T-helper 2 cell (primary cell): ENCODE measurements around the gene OBSCN.

Experiments used
- DNase-seq, 5 experiments: peaks; one replicate each; pipeline versions ENCODE4 v3.0.0 to v3.0.0-alpha.2; 2012 to 2022

OBSCN gene

GRCh38 chr1:228277491-228278431 is 69.9 kb downstream of the OBSCN start:
- DNase-seq, result peak in 1 of 5 experiments; percentile 4

DNA sequence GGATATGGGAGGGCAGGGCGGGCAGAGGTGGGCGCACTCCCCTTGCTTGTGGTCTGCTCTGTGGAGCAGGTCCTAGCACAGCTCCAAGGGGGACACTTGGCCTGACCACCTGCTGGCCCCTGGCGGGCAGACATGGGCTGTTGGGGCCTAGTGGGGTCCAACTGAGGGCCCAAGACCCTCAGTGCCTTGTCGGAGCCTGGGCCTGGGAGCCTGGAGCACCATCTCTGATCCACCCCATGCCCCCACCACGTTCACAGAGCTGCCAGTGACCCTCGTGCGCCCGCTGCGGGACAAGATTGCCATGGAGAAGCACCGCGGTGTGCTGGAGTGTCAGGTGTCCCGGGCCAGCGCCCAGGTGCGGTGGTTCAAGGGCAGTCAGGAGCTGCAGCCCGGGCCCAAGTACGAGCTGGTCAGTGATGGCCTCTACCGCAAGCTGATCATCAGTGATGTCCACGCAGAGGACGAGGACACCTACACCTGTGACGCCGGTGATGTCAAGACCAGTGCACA is 70.6 kb downstream of the OBSCN start:
- peak in 1 of 5 experiments; percentile 10 for DNase-seq

DNA sequence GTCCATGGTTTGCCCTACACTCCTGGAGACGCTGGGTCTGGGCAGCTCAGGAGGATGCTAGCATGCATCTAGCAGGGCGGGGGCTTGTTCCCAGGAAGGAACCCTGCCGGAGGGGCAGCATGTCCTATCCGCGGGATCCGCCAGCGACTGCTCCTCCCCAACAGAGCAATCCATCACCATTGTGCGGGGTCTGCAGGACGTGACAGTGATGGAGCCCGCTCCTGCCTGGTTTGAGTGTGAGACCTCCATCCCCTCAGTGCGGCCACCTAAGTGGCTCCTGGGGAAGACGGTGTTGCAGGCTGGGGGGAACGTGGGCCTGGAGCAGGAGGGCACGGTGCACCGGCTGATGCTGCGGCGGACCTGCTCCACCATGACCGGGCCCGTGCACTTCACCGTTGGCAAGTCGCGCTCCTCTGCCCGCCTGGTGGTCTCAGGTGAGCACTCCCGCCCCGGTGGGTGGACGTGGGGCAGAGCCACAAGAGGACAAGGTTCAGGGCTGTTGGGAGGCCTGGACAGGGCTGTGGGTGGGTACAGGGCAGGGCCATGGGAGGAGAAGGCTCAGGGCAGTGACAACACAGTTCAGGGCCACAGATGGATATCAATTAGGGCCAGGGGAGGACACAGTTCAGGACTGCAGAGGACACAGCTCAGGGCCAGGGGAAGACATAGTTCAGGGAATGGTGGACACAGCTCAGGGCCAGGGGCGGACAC is 71.3 kb downstream of the OBSCN start:
- DNase-seq, result peak in 1 of 5 experiments; percentile 5

- no peak for DNase-seq
These were observed 71.9 kb downstream of the OBSCN start for GRCh38 chr1:228279722-228280105.

GRCh38 chr1:228280106-228280901 is 72.5 kb downstream of the OBSCN start:
- DNase-seq, result peak in 1 of 5 experiments; percentile 5

- peak in 1 of 5 experiments; percentile 6 for DNase-seq
These were observed 73.2 kb downstream of the OBSCN start for GRCh38 chr1:228280961-228281591.

- DNase-seq, result peak in 1 of 5 experiments; percentile 7
These were observed 73.9 kb downstream of the OBSCN start for GRCh38 chr1:228281631-228282328.

DNA sequence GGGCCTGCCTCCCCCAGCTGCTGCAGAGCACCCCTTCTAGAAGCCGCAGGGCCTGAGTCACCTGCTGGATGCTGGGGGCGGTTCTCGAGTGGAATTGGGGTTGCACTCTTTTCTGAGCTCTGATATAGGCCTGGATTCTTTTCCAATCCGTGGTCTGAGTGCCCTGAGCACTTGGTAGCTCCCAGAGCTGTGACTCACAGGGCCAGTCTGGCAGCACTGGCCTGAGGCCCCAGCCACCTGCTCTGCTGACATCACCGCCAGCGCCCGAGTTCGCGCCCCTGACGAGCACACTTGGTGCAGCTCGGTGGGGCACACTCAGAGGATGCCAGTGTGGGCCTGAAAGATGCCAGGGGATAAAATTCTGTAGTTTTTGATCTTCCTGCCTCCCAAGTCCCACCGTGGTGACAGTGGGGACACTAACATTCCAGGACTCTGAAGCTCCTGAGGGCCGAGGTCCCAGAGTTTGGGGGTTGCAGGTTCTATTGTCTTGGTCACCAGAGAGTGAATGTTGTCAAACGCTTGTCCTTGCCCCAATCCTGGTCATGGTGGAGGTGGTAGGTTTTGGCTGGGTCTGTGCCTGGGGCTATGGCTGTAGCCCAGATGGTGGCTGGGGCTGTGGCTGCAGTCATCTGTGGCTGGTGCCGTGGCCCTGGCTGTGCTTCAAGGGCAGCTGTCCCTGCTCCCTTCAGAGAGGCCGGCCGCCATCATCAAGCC is 74.6 kb downstream of the OBSCN start:
- peak in 1 of 5 experiments; percentile 7 for DNase-seq

DNA sequence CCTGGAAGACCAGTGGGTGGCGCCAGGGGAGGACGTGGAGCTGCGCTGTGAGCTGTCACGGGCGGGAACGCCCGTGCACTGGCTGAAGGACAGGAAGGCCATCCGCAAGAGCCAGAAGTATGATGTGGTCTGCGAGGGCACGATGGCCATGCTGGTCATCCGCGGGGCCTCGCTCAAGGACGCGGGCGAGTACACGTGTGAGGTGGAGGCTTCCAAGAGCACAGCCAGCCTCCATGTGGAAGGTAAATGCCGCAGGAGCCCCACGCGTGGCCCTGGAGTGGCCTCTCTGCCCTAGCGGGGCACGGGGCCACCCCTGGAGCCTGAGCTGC is 75.2 kb downstream of the OBSCN start:
- no peak for DNase-seq

GRCh38 chr1:228283476-228284147 is 75.8 kb downstream of the OBSCN start:
- DNase-seq, result peak in 1 of 5 experiments; percentile 4

DNA sequence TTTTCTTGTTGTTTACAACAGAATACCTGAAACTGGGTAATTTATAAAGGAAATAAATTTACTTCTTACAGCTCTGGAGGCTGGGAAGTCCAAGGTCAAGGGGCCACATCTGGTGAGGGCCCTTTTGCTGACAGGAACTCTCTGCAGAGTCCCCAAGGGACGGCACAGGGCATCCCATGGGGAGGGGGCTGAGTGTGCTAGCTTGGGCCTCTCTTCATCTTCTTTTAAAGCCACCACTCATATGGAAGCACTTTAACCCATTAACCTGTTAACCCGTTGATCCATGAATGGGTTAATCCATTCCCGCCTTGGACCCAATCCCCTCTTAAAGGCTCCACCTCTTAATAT is 76.3 kb downstream of the OBSCN start:
- DNase-seq, result no peak

DNA sequence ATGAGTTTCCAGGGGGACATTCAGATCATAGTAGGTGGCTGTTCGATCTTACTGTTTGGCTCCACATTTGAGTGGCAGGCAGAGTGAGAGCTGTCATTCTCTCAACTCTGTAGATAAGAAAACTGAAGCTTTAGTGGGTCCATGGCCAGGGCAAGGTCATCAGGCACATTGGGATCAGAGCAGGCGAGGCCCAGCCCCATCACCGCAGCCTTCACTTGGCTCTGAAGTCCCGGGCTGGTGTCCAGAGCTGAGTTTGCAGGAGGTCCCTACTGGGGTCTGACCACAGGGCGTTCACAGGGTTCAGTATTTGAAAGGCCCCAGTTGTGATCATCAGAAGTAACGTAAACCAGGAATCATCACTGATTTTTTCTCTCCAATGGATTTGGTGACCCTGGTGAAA is 76.7 kb downstream of the OBSCN start:
- DNase-seq, result no peak

DNA sequence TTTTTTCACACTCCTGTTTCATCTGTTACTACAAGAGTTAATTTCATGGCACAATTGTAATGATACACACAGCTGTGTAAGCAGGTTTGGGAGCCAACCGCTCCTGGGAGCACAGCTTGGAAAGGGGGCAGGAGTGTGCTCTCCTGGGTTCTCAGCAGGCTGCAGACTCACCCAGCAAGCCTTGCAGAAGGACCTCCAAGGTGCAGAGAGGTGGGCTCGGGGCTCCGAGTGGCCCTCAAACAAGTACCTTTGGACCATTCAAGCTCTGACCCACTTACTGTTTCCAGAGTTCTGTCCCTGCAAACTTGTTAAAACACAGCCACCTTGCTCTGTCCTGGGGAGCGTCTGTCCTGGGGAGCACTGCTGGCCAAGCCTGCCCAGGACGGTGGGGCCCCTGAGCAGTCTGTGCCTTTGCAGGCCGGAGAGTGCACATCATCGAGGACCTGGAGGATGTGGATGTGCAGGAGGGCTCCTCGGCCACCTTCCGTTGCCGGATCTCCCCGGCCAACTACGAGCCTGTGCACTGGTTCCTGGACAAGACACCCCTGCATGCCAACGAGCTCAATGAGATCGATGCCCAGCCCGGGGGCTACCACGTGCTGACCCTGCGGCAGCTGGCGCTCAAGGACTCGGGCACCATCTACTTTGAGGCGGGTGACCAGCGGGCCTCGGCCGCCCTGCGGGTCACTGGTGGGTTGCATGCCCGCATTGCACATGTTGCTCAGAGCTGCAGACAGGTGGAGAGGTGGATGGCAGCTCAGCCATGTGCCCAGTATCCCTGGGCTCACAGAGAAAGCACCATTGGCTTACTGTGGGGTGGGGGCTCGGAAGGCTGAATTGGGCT is 78.0 kb downstream of the OBSCN start:
- DNase-seq, result peak in 1 of 5 experiments; percentile 7

DNA sequence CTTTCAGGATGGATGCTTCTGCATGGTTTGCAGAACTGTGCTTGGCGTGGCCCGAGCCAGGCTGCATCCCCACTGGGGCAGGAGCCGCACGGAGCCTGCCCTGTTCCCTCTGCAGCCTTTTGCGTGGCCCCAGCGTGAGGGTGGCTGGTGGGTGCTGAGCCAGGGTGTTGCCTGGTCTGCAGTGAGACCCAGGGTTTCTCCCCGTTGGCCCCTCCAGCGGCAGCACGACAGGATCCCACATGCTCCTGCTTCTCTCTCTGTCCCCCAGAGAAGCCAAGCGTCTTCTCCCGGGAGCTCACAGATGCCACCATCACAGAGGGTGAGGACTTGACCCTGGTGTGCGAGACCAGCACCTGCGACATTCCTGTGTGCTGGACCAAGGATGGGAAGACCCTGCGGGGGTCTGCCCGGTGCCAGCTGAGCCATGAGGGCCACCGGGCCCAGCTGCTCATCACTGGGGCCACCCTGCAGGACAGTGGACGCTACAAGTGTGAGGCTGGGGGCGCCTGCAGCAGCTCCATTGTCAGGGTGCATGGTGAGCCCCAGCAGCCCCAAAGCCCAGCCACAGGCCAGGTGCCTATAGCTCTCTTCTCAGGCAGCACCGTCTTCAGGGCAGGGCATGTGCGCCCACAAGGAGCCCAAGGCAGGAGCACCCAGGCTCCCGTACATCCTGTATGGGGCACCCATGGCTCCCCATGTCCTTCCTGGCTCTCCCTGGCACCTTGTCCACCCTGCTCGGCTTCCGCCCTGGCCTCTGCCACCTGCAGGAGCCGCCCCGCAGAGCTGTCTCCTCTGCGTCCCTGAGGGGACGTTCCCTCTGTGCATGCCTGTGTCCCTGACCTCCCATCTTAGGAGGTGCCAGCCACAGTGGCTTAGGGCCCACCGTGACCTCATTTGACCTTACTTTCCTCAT is 78.9 kb downstream of the OBSCN start:
- DNase-seq, result peak in 1 of 5 experiments; percentile 5

DNA sequence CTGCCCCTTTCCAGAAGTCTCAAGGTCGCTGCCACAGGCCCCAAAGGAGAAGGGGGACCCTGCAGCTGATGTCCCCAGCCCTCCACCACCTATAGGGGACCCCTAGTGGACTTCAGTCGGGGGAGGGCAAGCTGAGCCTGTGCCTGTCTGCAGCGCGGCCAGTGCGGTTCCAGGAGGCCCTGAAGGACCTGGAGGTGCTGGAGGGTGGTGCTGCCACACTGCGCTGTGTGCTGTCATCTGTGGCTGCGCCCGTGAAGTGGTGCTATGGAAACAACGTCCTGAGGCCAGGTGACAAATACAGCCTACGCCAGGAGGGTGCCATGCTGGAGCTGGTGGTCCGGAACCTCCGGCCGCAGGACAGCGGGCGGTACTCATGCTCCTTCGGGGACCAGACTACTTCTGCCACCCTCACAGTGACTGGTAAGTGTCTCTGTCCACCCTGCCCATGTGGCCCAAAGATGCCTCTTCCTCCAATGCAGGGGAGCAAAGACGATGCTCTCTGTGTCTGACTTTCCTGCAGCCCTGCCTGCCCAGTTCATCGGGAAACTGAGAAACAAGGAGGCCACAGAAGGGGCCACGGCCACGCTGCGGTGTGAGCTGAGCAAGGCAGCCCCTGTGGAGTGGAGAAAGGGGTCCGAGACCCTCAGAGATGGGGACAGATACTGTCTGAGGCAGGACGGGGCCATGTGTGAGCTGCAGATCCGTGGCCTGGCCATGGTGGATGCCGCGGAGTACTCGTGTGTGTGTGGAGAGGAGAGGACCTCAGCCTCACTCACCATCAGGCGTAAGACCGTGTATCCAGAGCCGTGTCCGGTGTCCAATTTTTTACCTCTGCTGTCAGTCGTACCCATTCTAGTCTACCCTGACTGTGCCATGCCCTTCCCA is 79.9 kb downstream of the OBSCN start:
- peak in 1 of 5 experiments; percentile 4 for DNase-seq

DNA sequence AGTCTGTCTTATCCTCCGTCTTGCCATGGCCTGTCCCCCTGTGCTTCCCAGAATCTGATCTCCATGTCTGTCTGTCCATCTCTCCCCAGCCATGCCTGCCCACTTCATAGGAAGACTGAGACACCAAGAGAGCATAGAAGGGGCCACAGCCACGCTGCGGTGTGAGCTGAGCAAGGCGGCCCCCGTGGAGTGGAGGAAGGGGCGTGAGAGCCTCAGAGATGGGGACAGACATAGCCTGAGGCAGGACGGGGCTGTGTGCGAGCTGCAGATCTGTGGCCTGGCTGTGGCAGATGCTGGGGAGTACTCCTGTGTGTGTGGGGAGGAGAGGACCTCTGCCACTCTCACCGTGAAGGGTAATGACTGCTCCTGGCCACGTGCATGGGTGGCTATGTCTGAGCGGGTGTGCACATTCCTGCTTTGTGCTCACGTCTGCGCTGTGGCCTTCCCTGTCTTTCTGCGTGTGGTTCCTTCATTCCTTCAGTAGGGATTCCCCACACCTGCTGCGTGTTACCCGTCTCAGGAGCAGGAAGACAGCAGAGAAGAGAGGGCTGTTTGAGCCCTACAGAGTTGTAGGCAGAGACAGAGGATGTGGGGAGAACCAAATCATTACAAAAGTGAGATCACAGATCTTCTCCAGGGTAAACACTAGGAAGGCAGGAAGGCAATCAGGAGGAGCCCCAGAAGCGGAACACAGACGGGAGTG is 80.8 kb downstream of the OBSCN start:
- DNase-seq, result no peak
